ENCODE data around the gene ASF1B.

The ASF1B gene

DNA sequence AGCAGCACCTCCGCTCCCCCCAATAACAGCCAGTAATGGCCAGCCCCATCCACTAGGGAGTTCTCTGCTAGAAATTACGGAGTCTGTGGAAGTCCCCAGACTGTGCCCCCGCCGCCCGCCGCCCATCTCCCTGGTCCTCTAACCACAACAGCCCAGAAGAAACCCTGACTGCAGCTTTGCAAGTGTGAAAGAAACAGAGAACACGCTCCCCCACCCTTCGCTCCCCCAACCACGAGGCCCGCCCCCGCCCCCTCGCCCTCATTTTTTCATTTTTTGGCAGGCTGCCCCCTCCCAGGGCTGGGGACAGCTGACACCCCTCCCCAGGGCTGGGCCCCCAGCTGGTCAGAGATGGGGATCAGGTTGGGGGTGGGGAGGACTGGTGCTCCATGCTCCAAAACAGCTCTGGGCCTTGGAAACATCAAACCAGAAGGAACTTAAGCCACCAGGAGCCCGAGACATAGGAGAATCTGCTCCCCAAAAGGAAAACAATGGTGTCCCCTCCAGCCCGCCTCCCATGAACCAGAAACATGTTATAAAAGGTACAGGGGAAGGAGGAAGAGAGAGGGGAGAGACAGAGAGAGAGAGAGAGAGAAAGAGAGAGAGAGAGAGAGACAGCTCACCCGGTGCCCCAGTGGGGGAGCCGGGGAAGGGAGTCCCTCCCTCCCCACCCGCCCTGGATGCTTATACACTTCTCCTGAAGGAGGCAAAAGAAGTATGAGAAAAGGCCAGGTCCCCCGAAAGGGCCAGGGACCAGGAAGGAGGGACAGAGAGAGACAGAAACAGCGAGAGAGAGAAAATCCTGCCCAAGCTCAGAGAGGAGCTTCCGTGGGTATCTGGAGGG, 29.8 kb upstream of the ASF1B start:
- H3K4me3 ChIP-seq (ENCODE audit: low read length) = no peak overlapping the region
- TF ChIP-seq, protein P1, sequence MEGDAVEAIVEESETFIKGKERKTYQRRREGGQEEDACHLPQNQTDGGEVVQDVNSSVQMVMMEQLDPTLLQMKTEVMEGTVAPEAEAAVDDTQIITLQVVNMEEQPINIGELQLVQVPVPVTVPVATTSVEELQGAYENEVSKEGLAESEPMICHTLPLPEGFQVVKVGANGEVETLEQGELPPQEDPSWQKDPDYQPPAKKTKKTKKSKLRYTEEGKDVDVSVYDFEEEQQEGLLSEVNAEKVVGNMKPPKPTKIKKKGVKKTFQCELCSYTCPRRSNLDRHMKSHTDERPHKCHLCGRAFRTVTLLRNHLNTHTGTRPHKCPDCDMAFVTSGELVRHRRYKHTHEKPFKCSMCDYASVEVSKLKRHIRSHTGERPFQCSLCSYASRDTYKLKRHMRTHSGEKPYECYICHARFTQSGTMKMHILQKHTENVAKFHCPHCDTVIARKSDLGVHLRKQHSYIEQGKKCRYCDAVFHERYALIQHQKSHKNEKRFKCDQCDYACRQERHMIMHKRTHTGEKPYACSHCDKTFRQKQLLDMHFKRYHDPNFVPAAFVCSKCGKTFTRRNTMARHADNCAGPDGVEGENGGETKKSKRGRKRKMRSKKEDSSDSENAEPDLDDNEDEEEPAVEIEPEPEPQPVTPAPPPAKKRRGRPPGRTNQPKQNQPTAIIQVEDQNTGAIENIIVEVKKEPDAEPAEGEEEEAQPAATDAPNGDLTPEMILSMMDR (conservative IDR thresholded peaks at IDR 0.05; ENCODE audit: low read depth, low read length) = no peak
- DNase-seq (ENCODE audit: low read depth) = no peak

DNA sequence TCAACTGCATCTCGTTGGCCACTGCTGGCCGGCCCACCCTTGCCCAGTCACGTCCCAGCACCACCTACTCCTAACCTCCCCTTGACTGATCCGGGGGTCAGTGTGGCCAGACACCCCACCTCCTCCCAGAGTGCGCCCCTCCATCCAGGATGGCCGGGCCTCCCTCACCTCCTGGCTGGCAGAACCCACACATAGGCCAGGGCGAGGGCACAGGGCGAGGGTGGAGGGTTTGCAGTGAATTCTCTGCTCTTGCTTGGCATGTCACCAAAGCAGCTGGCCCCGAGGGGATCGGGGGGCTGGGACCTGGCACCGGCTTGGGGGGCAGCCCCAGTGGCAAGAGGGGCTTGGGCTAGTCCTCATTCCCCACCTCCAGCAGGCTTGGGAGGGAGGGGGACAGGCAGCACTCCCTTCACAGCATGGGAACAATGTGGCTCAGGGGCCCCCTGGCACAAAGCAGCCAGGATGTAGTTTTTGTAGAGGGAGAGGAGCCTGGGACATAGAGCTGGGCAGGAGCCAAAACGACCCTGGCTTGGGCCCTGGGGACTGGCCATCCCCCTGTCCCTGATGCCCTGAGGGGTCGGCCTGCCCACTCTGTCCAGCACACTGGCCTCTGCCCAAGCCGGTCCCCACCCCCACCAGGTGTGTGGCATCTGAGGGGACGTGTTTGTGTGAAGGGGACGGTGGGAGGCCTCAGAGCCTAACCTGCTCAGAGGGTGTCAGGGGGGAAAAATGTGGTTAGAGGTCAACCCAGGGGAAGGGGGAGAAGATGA, 28.5 kb upstream of the ASF1B start:
- H3K4me3 ChIP-seq (ENCODE audit: low read length) = no peak overlapping the region
- DNase-seq (ENCODE audit: low read depth) = no peak

DNA sequence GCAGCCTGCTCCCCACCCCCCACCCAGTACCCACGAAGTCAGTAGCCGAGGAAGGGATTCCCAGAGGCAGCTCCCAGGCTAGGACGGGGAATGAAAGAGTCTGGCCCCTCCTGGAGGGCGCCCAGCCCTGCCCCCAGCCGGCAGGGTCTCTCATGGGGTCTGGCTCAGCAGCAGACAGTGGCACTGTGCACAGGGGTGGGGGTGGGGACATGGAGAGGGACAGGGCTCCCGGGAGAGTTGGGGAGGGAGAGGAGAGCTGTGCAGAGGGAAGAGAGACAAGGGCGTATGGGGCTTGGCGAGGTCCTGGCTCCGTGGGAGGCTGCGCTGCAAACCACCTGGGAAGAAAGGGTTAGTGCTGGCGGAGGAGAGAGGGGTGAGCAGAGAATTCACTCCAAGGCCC, 27.7 kb upstream of the ASF1B start:
- TF ChIP-seq, protein P1 (conservative IDR thresholded peaks at IDR 0.05; ENCODE audit: low read depth, low read length) = no peak
- no peak overlapping the region for H3K4me3 ChIP-seq (ENCODE audit: low read length)
- no peak for DNase-seq (ENCODE audit: low read depth)

More for the DNA sequence above, 28.5 kb upstream of the ASF1B start:
- TF ChIP-seq, protein P1 (conservative IDR thresholded peaks at IDR 0.05; ENCODE audit: low read depth, low read length) = no peak

DNA sequence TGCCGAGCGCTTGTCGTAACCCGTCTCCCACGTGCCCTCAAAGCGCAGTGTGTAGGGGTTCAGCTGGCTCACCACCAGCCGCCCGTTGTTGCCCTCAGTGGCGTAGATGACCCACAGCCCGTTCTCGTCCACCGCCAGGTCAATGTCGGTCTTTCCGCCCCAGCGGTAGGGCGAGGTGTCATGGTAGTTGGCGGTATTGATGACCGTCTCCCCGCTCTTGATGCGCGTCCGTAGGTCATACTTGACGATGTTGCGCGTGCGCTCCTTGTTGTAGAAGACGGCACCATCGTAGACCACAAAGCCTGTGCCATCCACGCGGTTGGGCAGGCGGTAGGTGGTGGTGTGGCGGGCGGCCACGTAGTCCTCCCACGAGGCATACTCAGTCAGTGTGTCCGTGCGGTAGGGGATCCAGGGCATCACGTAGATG, 26.5 kb upstream of the ASF1B start:
- H3K4me3 ChIP-seq (ENCODE audit: low read length) = no peak overlapping the region

DNA sequence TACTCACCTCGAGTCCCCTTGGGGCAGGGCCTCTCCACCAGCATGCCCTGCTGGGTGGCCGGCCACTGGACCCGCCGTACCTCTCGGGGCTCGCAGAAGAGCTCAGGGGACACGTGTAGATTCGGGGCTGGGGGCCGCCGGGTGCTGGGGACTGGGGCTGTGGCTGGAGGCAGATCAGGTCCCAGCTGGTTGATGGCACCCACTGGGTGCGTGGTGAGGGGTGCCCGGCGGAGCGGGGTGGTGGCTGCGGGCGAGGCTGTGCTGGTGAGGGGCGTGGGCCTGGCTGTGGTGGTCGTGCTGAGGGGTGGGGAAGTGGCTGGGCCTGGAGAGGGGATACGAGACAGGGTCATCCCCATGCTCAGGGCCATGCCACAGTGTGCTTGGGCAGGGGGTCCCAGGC, 24.9 kb upstream of the ASF1B start:
- no peak overlapping the region for H3K4me3 ChIP-seq (ENCODE audit: low read length)
- TF ChIP-seq, protein P1 (conservative IDR thresholded peaks at IDR 0.05; ENCODE audit: low read depth, low read length) = no peak
- no peak for DNase-seq (ENCODE audit: low read depth)

More for the DNA sequence above, 26.5 kb upstream of the ASF1B start:
- no peak for DNase-seq (ENCODE audit: low read depth)
- TF ChIP-seq, protein P1 (conservative IDR thresholded peaks at IDR 0.05; ENCODE audit: low read depth, low read length) = no peak

DNA sequence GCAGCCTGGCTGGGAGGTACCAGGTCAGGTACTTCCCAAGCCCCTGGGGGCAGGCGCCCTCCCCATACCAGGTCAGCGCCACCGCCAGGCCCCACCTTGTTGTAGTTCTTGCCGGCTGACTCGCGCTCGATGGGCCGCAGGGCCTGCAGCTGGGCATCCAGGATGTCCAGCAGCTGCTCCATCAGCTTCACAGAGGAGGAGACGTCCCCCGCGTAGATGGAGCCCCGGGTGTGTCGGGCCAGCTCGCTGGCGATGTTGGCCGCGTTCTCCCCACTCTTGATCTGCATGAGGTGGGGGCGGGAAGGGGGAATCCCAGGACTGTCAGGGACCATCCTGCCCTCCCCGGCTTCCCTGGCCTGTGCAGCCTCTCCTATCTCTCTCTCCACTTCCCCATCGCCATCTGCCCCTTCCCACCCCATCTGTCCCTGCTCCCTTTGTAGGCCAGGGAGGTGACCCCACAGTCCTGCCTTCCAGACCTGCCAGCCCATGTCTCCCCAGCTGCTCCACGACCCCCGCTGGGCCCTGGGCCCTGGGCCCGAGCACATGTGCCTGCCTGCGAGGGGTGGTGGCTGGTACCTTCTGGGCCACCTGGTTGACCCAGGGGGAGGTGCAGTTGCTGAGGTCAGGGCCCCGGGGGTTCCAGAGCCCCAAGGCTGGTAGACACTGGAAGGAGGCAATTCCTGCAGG, 23.8 kb upstream of the ASF1B start:
- TF ChIP-seq, protein P1 (conservative IDR thresholded peaks at IDR 0.05; ENCODE audit: low read depth, low read length) = no peak
- H3K4me3 ChIP-seq (ENCODE audit: low read length) = no peak overlapping the region
- DNase-seq (ENCODE audit: low read depth) = no peak

All from retinal pigment epithelial cell (primary cell).